ENCODE results near the gene PRLR.
"Not testable (repeated sequence)": the region's sequence is repeated elsewhere in the genome, so short reads cannot be mapped to it uniquely, and the experiment has no call there.

DNA sequence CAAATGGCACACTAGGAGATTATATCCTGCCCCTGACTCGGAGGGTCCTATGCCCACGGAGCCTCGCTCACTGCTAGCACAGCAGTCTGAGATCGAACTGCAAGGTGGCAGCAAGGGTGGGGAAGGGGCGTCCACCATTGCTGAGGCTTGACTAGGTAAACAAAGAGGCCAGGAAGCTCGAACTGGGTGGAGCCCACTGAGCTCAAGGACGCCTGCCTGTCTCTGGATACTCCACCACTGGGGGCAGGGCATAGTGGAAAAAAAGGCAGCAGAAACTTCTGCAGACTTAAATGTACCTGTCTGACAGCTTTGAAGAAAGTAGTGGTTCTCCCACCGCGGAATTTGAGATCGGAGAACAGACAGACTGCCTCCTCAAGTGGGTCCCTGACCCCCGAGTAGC is 125.7 kb downstream of the PRLR start:
- not testable (repeated sequence) for TF ChIP-seq CTCF, POLR2A (IDR thresholded peaks at IDR 0.05)

Measured in Peyer's patch (tissue), 4 donors.